Sigmoid colon (tissue), 4 donors: ENCODE measurements around the gene EML6.

Experiments used
- CTCF ChIP-seq, 4 experiments: fragments of 450-650 bp in 3 of 4; fragments of 200-600 bp in 1 of 4; IDR thresholded peaks; one replicate each; pipeline ENCODE4 v1.5.1; 2016 to 2019; ENCODE audit warnings: antibody characterized with exemption in 4 of 4, mild to moderate bottlenecking in 3 of 4, moderate library complexity in 2 of 4
- EP300 ChIP-seq, 4 donors: sonication (generic); formaldehyde crosslinking; IDR thresholded peaks; one replicate each; pipeline ENCODE4 v1.6.1; 2017; ENCODE audit warnings: antibody characterized with exemption in 4 of 4
- POLR2A ChIP-seq, 2 donors: fragments of 450-650 bp; IDR thresholded peaks; one replicate each; pipeline ENCODE4 v1.6.1; 2016; ENCODE audit warnings: antibody characterized with exemption in 2 of 2, mild to moderate bottlenecking in 2 of 2, moderate library complexity in 2 of 2
- POLR2AphosphoS5 ChIP-seq, 4 donors: sonication (generic); formaldehyde crosslinking; IDR thresholded peaks; one replicate each; pipeline ENCODE4 v1.6.1; 2017; ENCODE audit warnings: antibody characterized with exemption in 4 of 4

DNA sequence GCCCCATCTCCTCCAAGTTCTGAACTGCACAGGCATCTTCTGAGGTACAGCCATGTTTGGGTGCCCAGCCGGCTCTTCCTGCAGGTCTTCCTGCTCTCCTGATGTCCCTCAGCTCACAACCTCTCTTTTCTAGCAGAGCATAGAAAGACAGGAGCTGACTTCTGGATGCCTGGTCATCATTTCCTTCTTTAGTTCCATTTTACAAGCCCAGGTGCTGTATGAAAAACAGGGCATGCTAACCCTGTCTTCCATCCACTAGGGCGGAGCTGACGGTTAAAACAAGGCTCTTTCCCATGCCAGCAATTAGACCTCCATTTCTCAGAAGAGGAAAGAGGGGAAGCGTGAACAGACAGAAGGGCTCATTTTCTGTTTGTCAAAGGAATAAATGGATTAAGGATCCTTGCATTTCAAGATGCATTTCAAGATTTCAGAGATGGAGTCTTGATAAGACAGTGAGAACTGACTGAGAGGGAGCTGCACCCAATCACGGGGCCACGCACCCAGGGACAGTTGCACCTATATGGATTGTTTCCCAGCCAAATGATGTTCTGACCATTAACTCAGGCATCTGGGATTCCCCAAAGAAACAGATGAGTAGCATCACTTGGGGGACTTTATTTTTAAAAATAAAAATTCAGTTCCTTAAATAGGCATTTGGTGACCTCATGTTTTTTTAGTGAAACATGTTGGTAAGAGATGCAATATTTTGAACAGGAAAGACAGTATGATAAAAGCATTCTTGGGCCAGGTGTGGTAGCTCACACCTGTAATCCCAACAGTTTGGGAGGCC lies 45.8 kb upstream of the EML6 start:
- TF ChIP-seq CTCF (IDR thresholded peaks at IDR 0.05), result no peak
- no peak for TF ChIP-seq EP300 (IDR thresholded peaks at IDR 0.05)
- TF ChIP-seq POLR2AphosphoS5 (IDR thresholded peaks at IDR 0.05), result no peak
- TF ChIP-seq POLR2A (IDR thresholded peaks at IDR 0.05), result no peak
